ENCODE data around the gene RHEBL1.

Gene RHEBL1

GRCh38 chr12:49069507-49070346 lies at the start of gene RHEBL1:
Gene RHEBL1, minus strand, starts transcription at chr12:49069979. Its CDS starts 194 bp downstream, at chr12:49069785.
- no peaks in the 10 kb centered on the region for H3K27me3 Mint-ChIP-seq (ENCODE audit: low read depth)
- H3K4me1 Mint-ChIP-seq (ENCODE audit: low read depth) = peaks cover 28% of the 10 kb centered on the region

GRCh38 chr12:49111206-49111605 lies 41.4 kb upstream of the RHEBL1 start:
- Mint-ChIP-seq H3K4me1 (ENCODE audit: low read depth) (peaks cover 24% of the 10 kb centered on the region), H3K4me3 (peak overlapping the region; percentile 98), H3K36me3 (ENCODE audit: low read depth) (no peaks in the 10 kb centered on the region), H3K27me3 (ENCODE audit: low read depth) (no peaks in the 10 kb centered on the region), H3K27ac (peak overlapping the region; percentile 92), H3K9me3 (no peaks in the 10 kb centered on the region)
- DNase-seq (ENCODE audit: low spot score) = no peak

More at GRCh38 chr12:49069507-49070346, at the start of gene RHEBL1:
- peak; percentile 100 for DNase-seq (ENCODE audit: low spot score)
- H3K9me3 Mint-ChIP-seq = no peaks in the 10 kb centered on the region
- peaks cover 4% of the 10 kb centered on the region for H3K36me3 Mint-ChIP-seq (ENCODE audit: low read depth)
- H3K27ac Mint-ChIP-seq = peak within 1 kb of the TSS; percentile 94
- H3K4me3 Mint-ChIP-seq = peak within 1 kb of the TSS; percentile 98

GRCh38 chr12:49110464-49111155 lies 40.8 kb upstream of the RHEBL1 start, which contains the start of gene LMBR1L:
Gene LMBR1L, minus strand, starts transcription at chr12:49110847. Its CDS starts 292 bp downstream, at chr12:49110555.
- Mint-ChIP-seq H3K4me3 (peak within 1 kb of the TSS; percentile 98), H3K9me3 (no peaks in the 10 kb centered on the region), H3K4me1 (ENCODE audit: low read depth) (peaks cover 24% of the 10 kb centered on the region), H3K36me3 (ENCODE audit: low read depth) (no peaks in the 10 kb centered on the region), H3K27me3 (ENCODE audit: low read depth) (no peaks in the 10 kb centered on the region), H3K27ac (peak within 1 kb of the TSS; percentile 92)
- DNase-seq (ENCODE audit: low spot score) = peak; percentile 92

- Mint-ChIP-seq H3K4me1 (ENCODE audit: low read depth) (peaks cover 24% of the 10 kb centered on the region), H3K27ac (peak overlapping the region; percentile 92), H3K9me3 (no peaks in the 10 kb centered on the region), H3K27me3 (ENCODE audit: low read depth) (no peaks in the 10 kb centered on the region), H3K4me3 (peak overlapping the region; percentile 98), H3K36me3 (ENCODE audit: low read depth) (no peaks in the 10 kb centered on the region)
- no peak for DNase-seq (ENCODE audit: low spot score)
Observed at GRCh38 chr12:49109641-49110463, 40.1 kb upstream of the RHEBL1 start.

- no peaks in the 10 kb centered on the region for H3K27me3 Mint-ChIP-seq (ENCODE audit: low read depth)
- H3K36me3 Mint-ChIP-seq (ENCODE audit: low read depth) = peaks cover 3% of the 10 kb centered on the region
- no peaks in the 10 kb centered on the region for H3K9me3 Mint-ChIP-seq
- peaks cover 27% of the 10 kb centered on the region for H3K4me1 Mint-ChIP-seq (ENCODE audit: low read depth)
- peak overlapping the region; percentile 86 for H3K27ac Mint-ChIP-seq
- no peak for DNase-seq (ENCODE audit: low spot score)
- peak overlapping the region; percentile 98 for H3K4me3 Mint-ChIP-seq
Observed at GRCh38 chr12:49108958-49109404, 39.2 kb upstream of the RHEBL1 start.

- Mint-ChIP-seq H3K36me3 (ENCODE audit: low read depth) (peaks cover 14% of the 10 kb centered on the region), H3K27ac (no peak overlapping the region), H3K4me3 (no peak overlapping the region), H3K27me3 (ENCODE audit: low read depth) (no peaks in the 10 kb centered on the region), H3K9me3 (no peaks in the 10 kb centered on the region), H3K4me1 (ENCODE audit: low read depth) (peaks cover 18% of the 10 kb centered on the region)
- DNase-seq (ENCODE audit: low spot score) = no peak
Observed at GRCh38 chr12:49105504-49106084, 35.8 kb upstream of the RHEBL1 start.

- Mint-ChIP-seq H3K27me3 (ENCODE audit: low read depth) (no peaks in the 10 kb centered on the region), H3K4me3 (no peak overlapping the region), H3K27ac (no peak overlapping the region), H3K9me3 (no peaks in the 10 kb centered on the region), H3K4me1 (ENCODE audit: low read depth) (peaks cover 17% of the 10 kb centered on the region), H3K36me3 (ENCODE audit: low read depth) (peaks cover 21% of the 10 kb centered on the region)
- no peak for DNase-seq (ENCODE audit: low spot score)
Observed at GRCh38 chr12:49104822-49105221, 35.0 kb upstream of the RHEBL1 start.

- no peak overlapping the region for H3K4me3 Mint-ChIP-seq
- peaks cover 3% of the 10 kb centered on the region for H3K4me1 Mint-ChIP-seq (ENCODE audit: low read depth)
- H3K27me3 Mint-ChIP-seq (ENCODE audit: low read depth) = peaks cover 7% of the 10 kb centered on the region
- no peak overlapping the region for H3K27ac Mint-ChIP-seq
- H3K9me3 Mint-ChIP-seq = no peaks in the 10 kb centered on the region
- H3K36me3 Mint-ChIP-seq (ENCODE audit: low read depth) = peaks cover 32% of the 10 kb centered on the region
- DNase-seq (ENCODE audit: low spot score) = no peak
Observed at GRCh38 chr12:49100380-49100779, 30.6 kb upstream of the RHEBL1 start.

GRCh38 chr12:49098703-49099102 lies 28.9 kb upstream of the RHEBL1 start:
- Mint-ChIP-seq H3K27ac (no peak overlapping the region), H3K36me3 (ENCODE audit: low read depth) (peaks cover 26% of the 10 kb centered on the region), H3K4me3 (no peak overlapping the region), H3K9me3 (no peaks in the 10 kb centered on the region), H3K4me1 (ENCODE audit: low read depth) (peaks cover 3% of the 10 kb centered on the region), H3K27me3 (ENCODE audit: low read depth) (peaks cover 22% of the 10 kb centered on the region)
- DNase-seq (ENCODE audit: low spot score) = no peak

- H3K36me3 Mint-ChIP-seq (ENCODE audit: low read depth) = peaks cover 24% of the 10 kb centered on the region
- no peaks in the 10 kb centered on the region for H3K9me3 Mint-ChIP-seq
- peaks cover 9% of the 10 kb centered on the region for H3K4me1 Mint-ChIP-seq (ENCODE audit: low read depth)
- H3K4me3 Mint-ChIP-seq = no peak overlapping the region
- peak; percentile 31 for DNase-seq (ENCODE audit: low spot score)
- no peak overlapping the region for H3K27ac Mint-ChIP-seq
- peaks cover 29% of the 10 kb centered on the region for H3K27me3 Mint-ChIP-seq (ENCODE audit: low read depth)
Observed at GRCh38 chr12:49098035-49098451, 28.3 kb upstream of the RHEBL1 start.

GRCh38 chr12:49097381-49097780 lies 27.6 kb upstream of the RHEBL1 start:
- Mint-ChIP-seq H3K27ac (no peak overlapping the region), H3K4me1 (ENCODE audit: low read depth) (peaks cover 12% of the 10 kb centered on the region), H3K36me3 (ENCODE audit: low read depth) (peaks cover 24% of the 10 kb centered on the region), H3K4me3 (no peak overlapping the region), H3K9me3 (no peaks in the 10 kb centered on the region), H3K27me3 (ENCODE audit: low read depth) (peaks cover 35% of the 10 kb centered on the region)
- no peak for DNase-seq (ENCODE audit: low spot score)

- H3K27me3 Mint-ChIP-seq (ENCODE audit: low read depth) = peaks cover 58% of the 10 kb centered on the region
- no peak for DNase-seq (ENCODE audit: low spot score)
- H3K9me3 Mint-ChIP-seq = no peaks in the 10 kb centered on the region
- H3K4me3 Mint-ChIP-seq = no peak overlapping the region
- H3K27ac Mint-ChIP-seq = no peak overlapping the region
- H3K36me3 Mint-ChIP-seq (ENCODE audit: low read depth) = peaks cover 13% of the 10 kb centered on the region
- peaks cover 28% of the 10 kb centered on the region for H3K4me1 Mint-ChIP-seq (ENCODE audit: low read depth)
Observed at GRCh38 chr12:49094975-49095365, 25.2 kb upstream of the RHEBL1 start.

Data from T-helper 2 cell treated with Interferon-gamma antibody and Interleukin-4, amounts not matched to agents 5 μg/mL and 100 μg/mL, for 36 hours (primary cell).